GM23338 (cell line): ENCODE results near the gene SMPDL3A.

ENCODE experiments used
- EZH2phosphoT487 ChIP-seq: fragments of 200-600 bp; sonication (generic); IDR thresholded peaks from one replicate; pipeline ENCODE4 v1.8.1; 2018; ENCODE audit warnings: antibody characterized with exemption; ENCODE audit not compliant: unreplicated experiment
- JUNB ChIP-seq: IDR thresholded peaks from one replicate; pipeline ENCODE4 v1.6.1; 2016; ENCODE audit warnings: antibody characterized with exemption; ENCODE audit not compliant: unreplicated experiment
- POLR2AphosphoS5 ChIP-seq: IDR thresholded peaks from 2 replicates; pipeline ENCODE4 v1.6.1; 2016; ENCODE audit warnings: antibody characterized with exemption, low read depth
- ZNF331 ChIP-seq: fragments of 250-450 bp; sonication (Bioruptor Pico); IDR thresholded peaks from 2 replicates; pipeline ENCODE4 v1.5.0; 2020; ENCODE audit warnings: low read depth, mild to moderate bottlenecking, moderate library complexity
- TF ChIP-seq, protein P1 (sequence below), 2 experiments: fragments of 200-600 bp in 1 of 2; sonication (generic) in 1 of 2; conservative IDR thresholded peaks; 2 replicates each; pipeline versions ENCODE4 v1.5.1 to v1.6.1; 2016 to 2017; ENCODE audit warnings: antibody characterized with exemption in 2 of 2, low read depth in 2 of 2, mild to moderate bottlenecking in 2 of 2, moderate library complexity in 1 of 2
- TF ChIP-seq, protein P2 (sequence below): IDR thresholded peaks from one replicate; pipeline ENCODE4 v1.6.1; 2018; ENCODE audit warnings: antibody characterized with exemption; ENCODE audit not compliant: unreplicated experiment

DNA sequence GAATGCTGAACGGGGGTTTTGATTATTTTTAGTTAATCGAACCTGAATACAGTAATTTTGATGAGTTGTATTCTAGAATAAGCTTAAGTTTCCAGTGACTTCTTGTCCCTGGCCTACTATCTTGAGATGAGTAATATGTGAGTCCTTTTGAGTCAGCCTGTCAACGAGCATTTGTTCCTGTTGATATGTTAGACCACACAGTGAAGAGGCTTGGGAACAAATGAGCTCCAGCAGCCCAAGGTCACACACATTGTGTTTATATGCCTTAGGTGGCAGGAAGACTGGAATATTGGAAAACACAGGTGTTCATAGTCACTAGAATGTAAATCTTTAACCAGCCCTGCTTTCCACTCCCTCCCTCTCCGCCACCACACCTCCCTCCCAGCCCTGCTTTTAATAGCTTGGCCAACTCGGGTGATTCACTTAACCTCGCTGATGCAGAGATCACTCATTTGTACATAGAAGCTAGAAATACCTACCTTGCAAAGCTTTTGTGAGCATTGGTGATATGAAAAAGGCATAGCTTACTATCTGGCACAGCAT, 9.1 kb downstream of the SMPDL3A start:
- TF ChIP-seq EZH2phosphoT487: no peak
- TF ChIP-seq, protein P1, sequence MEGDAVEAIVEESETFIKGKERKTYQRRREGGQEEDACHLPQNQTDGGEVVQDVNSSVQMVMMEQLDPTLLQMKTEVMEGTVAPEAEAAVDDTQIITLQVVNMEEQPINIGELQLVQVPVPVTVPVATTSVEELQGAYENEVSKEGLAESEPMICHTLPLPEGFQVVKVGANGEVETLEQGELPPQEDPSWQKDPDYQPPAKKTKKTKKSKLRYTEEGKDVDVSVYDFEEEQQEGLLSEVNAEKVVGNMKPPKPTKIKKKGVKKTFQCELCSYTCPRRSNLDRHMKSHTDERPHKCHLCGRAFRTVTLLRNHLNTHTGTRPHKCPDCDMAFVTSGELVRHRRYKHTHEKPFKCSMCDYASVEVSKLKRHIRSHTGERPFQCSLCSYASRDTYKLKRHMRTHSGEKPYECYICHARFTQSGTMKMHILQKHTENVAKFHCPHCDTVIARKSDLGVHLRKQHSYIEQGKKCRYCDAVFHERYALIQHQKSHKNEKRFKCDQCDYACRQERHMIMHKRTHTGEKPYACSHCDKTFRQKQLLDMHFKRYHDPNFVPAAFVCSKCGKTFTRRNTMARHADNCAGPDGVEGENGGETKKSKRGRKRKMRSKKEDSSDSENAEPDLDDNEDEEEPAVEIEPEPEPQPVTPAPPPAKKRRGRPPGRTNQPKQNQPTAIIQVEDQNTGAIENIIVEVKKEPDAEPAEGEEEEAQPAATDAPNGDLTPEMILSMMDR (conservative IDR thresholded peaks at IDR 0.05; ENCODE audit: low read depth in 2 of 2): no peak
- no peak for TF ChIP-seq POLR2AphosphoS5
- TF ChIP-seq, protein P2, sequence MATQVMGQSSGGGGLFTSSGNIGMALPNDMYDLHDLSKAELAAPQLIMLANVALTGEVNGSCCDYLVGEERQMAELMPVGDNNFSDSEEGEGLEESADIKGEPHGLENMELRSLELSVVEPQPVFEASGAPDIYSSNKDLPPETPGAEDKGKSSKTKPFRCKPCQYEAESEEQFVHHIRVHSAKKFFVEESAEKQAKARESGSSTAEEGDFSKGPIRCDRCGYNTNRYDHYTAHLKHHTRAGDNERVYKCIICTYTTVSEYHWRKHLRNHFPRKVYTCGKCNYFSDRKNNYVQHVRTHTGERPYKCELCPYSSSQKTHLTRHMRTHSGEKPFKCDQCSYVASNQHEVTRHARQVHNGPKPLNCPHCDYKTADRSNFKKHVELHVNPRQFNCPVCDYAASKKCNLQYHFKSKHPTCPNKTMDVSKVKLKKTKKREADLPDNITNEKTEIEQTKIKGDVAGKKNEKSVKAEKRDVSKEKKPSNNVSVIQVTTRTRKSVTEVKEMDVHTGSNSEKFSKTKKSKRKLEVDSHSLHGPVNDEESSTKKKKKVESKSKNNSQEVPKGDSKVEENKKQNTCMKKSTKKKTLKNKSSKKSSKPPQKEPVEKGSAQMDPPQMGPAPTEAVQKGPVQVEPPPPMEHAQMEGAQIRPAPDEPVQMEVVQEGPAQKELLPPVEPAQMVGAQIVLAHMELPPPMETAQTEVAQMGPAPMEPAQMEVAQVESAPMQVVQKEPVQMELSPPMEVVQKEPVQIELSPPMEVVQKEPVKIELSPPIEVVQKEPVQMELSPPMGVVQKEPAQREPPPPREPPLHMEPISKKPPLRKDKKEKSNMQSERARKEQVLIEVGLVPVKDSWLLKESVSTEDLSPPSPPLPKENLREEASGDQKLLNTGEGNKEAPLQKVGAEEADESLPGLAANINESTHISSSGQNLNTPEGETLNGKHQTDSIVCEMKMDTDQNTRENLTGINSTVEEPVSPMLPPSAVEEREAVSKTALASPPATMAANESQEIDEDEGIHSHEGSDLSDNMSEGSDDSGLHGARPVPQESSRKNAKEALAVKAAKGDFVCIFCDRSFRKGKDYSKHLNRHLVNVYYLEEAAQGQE: no peak
- TF ChIP-seq ZNF331 (CRISPR knock-in tag): no peak
- TF ChIP-seq JUNB: no peak
